PC-9 (cell line): Measurements from ENCODE around the gene TSHZ3. TPM values are rescaled to one million over a fixed set of nuclear protein-coding genes. Genes with fewer than 3 reads are reported as not detected.

Experiments
- BruUV-seq: library from RNA; stranded (reverse); fragments of 400-500 nt; replicated peaks from 2 replicates; lab custom pipeline; 2021; lab: Mats Ljungman, UMichigan
- CTCF ChIA-PET: fragments of 300-600 bp; sonication (Branson Sonifier 250); formaldehyde crosslinking; loops from one replicate; lab custom pipeline; 2022; ENCODE audit warnings: antibody characterized with exemption; lab: Charles Lee
- POLR2A ChIA-PET: fragments of 300-600 bp; sonication (Branson Sonifier 250); formaldehyde crosslinking; loops from one replicate; lab custom pipeline; 2022; ENCODE audit warnings: antibody characterized with exemption; ENCODE audit not compliant: unreplicated experiment; lab: Charles Lee
- DNase-seq, 2 experiments: peaks; one replicate each; pipeline versions ENCODE4 v3.0.0 to v3.0.0-alpha.2; 2015 to 2022; ENCODE audit warnings: mixed read lengths in 1 of 2
- H2AFZ ChIP-seq: fragments of 200-600 bp; sonication (generic); 2 replicates; pipeline ENCODE4 v1.8.1; 2017; ENCODE audit warnings: antibody characterized with exemption
- H3F3A ChIP-seq: fragments of 200-600 bp; sonication (generic); 2 replicates; pipeline ENCODE4 v1.8.1; 2017; ENCODE audit warnings: antibody characterized with exemption, mild to moderate bottlenecking, low read depth; ENCODE audit not compliant: insufficient read depth
- H3K27ac ChIP-seq: fragments of 200-600 bp; sonication (generic); 2 replicates; pipeline ENCODE4 v1.6.1; 2016; ENCODE audit warnings: mixed run types
- H3K27me3 ChIP-seq: fragments of 200-600 bp; sonication (generic); 2 replicates; pipeline ENCODE4 v1.6.1; 2016; ENCODE audit warnings: low read depth, mixed run types; ENCODE audit not compliant: insufficient read depth
- H3K36me3 ChIP-seq: fragments of 200-600 bp; sonication (generic); 2 replicates; pipeline ENCODE4 v1.6.1; 2016; ENCODE audit warnings: low read depth, mixed run types
- H3K4me1 ChIP-seq: fragments of 200-600 bp; sonication (generic); replicated peaks from 2 replicates; pipeline ENCODE4 v1.6.1; 2016; ENCODE audit warnings: mixed run types; ENCODE audit not compliant: insufficient read depth
- H3K4me2 ChIP-seq: fragments of 200-600 bp; sonication (generic); 2 replicates; pipeline ENCODE4 v1.6.1; 2017; ENCODE audit warnings: mixed run types
- H3K4me3 ChIP-seq: fragments of 200-600 bp; sonication (generic); 2 replicates; pipeline ENCODE4 v1.6.1; 2016; ENCODE audit warnings: mixed run types
- H3K79me2 ChIP-seq: fragments of 200-600 bp; sonication (generic); 2 replicates; pipeline ENCODE4 v1.6.1; 2017; ENCODE audit warnings: low read depth, mixed run types
- H3K9me2 ChIP-seq: fragments of 200-600 bp; sonication (generic); 2 replicates; pipeline ENCODE4 v1.8.1; 2017; ENCODE audit warnings: mild to moderate bottlenecking; ENCODE audit not compliant: insufficient read depth
- H3K9me3 ChIP-seq: fragments of 200-600 bp; sonication (generic); 2 replicates; pipeline ENCODE4 v1.8.1; 2016; ENCODE audit warnings: low read depth; ENCODE audit not compliant: insufficient read depth
- H4K20me1 ChIP-seq: fragments of 200-600 bp; sonication (generic); 2 replicates; pipeline ENCODE4 v1.8.1; 2017; ENCODE audit not compliant: insufficient read depth
- EZH2 ChIP-seq: fragments of 200-600 bp; sonication (generic); IDR thresholded peaks from 2 replicates; pipeline ENCODE4 v1.8.0; 2017; ENCODE audit warnings: antibody characterized with exemption, low read depth
- intact Hi-C: fragments of 100-400 bp; cut with micrococcal nuclease; formaldehyde crosslinking; loops from one replicate; pipeline ENCODE4 v1.10.0; 2022; ENCODE audit not compliant: unreplicated experiment
- total RNA-seq: library from RNA; stranded (reverse); gene quantifications from 2 replicates; pipeline ENCODE4 v1.2.3, GENCODE V29; 2021
- TF ChIP-seq, protein P1 (sequence below): fragments of 200-600 bp; sonication (generic); conservative IDR thresholded peaks from 2 replicates; pipeline ENCODE4 v1.6.1; 2017; ENCODE audit warnings: mixed run types, antibody characterized with exemption, mild to moderate bottlenecking, moderate library complexity

Gene TSHZ3
- total RNA-seq, 1 experiment from 2014 or later, result not detected

DNA sequence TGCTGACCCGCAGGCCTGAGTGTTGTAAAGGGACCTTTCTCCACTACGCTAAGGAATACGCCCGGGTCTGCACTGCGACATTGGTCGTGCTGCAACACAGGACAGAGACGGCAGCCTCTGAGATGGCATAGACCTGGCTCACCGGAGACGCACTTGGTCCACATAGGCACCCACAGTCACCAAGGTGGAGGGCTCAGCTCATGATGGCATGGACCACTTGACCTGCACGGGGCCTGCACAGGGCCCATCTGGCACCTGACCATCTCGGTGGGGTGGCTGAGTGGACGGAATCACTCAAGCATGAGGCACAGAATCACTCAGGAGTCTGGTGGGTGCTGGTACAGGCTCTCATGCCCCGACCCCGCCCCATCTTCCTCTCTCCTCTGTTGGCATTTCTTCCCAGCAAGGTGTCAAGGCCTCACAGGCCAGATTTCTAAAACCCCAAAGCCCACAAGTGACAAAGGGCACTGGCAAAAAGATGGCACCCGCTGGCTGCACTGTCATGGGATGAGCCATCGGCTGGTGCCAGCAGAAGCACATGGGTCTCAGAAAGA, 45.9 kb downstream of the TSHZ3 start:
- TF ChIP-seq, protein P1, sequence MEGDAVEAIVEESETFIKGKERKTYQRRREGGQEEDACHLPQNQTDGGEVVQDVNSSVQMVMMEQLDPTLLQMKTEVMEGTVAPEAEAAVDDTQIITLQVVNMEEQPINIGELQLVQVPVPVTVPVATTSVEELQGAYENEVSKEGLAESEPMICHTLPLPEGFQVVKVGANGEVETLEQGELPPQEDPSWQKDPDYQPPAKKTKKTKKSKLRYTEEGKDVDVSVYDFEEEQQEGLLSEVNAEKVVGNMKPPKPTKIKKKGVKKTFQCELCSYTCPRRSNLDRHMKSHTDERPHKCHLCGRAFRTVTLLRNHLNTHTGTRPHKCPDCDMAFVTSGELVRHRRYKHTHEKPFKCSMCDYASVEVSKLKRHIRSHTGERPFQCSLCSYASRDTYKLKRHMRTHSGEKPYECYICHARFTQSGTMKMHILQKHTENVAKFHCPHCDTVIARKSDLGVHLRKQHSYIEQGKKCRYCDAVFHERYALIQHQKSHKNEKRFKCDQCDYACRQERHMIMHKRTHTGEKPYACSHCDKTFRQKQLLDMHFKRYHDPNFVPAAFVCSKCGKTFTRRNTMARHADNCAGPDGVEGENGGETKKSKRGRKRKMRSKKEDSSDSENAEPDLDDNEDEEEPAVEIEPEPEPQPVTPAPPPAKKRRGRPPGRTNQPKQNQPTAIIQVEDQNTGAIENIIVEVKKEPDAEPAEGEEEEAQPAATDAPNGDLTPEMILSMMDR, result no peak
- no peak for TF ChIP-seq EZH2
- POLR2A ChIA-PET, result no interaction called here
- no peak overlapping the region for H3K4me3 ChIP-seq

DNA sequence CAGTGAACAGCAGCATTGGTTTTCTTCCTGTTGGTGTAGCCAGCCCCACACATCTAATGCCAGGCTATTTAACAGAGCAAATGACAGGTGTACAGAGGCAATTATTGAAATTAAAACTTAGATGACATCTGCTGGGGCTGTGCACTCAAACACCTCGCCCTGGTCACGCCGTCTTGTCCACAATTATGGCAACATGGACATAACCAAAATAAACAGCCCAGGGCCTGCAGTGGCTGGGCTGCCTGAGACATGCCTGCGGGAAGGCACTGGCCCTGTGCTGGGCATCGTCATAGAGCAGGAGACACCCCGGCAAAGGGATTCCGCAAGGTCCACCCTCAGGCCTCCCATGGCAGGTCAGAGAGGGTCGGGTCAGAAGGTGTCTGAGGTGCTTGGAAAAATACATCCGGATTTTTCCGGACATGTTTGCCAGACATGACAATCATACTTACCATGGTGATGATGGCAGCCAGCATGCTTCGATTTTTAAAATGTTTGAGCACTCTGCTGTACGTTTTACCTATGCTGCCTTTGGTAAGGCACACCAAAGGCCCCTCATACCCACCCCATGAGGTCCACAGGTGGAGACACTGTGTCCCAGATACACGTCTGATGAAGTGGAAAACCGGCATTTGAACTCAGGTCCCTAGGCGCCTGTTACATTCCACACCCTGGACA, 47.8 kb downstream of the TSHZ3 start:
- TF ChIP-seq, protein P1, result no peak
- no peak for TF ChIP-seq EZH2
- no peaks in the 10 kb centered on the region for H3F3A ChIP-seq
- POLR2A ChIA-PET, result no interaction called here
- no peaks in the 10 kb centered on the region for H3K9me2 ChIP-seq
- no TSS peak for BruUV-seq
- CTCF ChIA-PET, result no interaction called here
- H3K27ac ChIP-seq, result no peak overlapping the region
- H3K79me2 ChIP-seq, result no peaks in the 10 kb centered on the region
- no peaks in the 10 kb centered on the region for H3K9me3 ChIP-seq
- H3K4me2 ChIP-seq, result no peak overlapping the region
- H3K36me3 ChIP-seq, result no peaks in the 10 kb centered on the region
- peaks cover 76% of the 10 kb centered on the region for H3K27me3 ChIP-seq
- no peak overlapping the region for H3K4me3 ChIP-seq
- H2AFZ ChIP-seq, result no peak overlapping the region
- DNase-seq, result no peak
- H3K4me1 ChIP-seq, result no peaks in the 10 kb centered on the region
- no peaks in the 10 kb centered on the region for H4K20me1 ChIP-seq
- intact Hi-C loops, result no loop called here

More for the DNA sequence above, 45.9 kb downstream of the TSHZ3 start:
- Histone ChIP-seq H3K4me2 (no peak overlapping the region), H2AFZ (no peak overlapping the region), H3K9me2 (no peaks in the 10 kb centered on the region), H3K36me3 (no peaks in the 10 kb centered on the region), H3F3A (no peaks in the 10 kb centered on the region), H4K20me1 (no peaks in the 10 kb centered on the region), H3K27ac (no peak overlapping the region), H3K4me1 (no peaks in the 10 kb centered on the region), H3K27me3 (peaks cover 72% of the 10 kb centered on the region), H3K9me3 (no peaks in the 10 kb centered on the region), H3K79me2 (no peaks in the 10 kb centered on the region)
- CTCF ChIA-PET, result no interaction called here
- intact Hi-C loops, result no loop called here
- no TSS peak for BruUV-seq
- no peak for DNase-seq

DNA sequence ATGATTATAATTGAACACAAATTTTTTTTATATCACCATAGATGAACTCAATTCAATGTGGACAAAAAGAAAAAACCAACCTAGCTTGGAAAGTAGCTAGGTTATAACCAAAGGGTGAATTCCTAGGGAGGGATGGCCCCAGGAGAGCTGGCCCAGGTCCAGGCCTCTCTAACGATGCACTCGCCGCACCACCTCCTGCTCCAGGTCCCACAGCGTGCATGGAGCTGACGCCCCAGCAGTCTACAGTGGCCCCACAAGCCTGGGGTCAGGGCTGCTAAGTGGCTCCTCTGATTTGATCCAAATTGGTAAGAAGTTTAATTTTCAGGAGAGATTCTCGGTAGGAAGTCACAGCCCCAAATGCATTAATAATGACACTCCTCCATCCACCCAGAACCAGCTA, 48.8 kb downstream of the TSHZ3 start:
- Histone ChIP-seq H2AFZ (no peak overlapping the region), H4K20me1 (no peaks in the 10 kb centered on the region), H3K9me2 (no peaks in the 10 kb centered on the region), H3K4me2 (no peak overlapping the region), H3K27me3 (peaks cover 66% of the 10 kb centered on the region), H3F3A (no peaks in the 10 kb centered on the region), H3K27ac (no peak overlapping the region), H3K79me2 (no peaks in the 10 kb centered on the region), H3K4me3 (no peak overlapping the region), H3K4me1 (no peaks in the 10 kb centered on the region), H3K36me3 (no peaks in the 10 kb centered on the region), H3K9me3 (no peaks in the 10 kb centered on the region)
- no peak for TF ChIP-seq EZH2
- TF ChIP-seq, protein P1, result no peak
- no peak for DNase-seq
- intact Hi-C loops, result no loop called here
- ChIA-PET CTCF (no interaction called here), POLR2A (no interaction called here)
- BruUV-seq, result no TSS peak
